GM04504 (cell line): ENCODE measurements around the gene CD96.
"Not testable (repeated sequence)": the region's sequence is repeated elsewhere in the genome, so short reads cannot be mapped to it uniquely, and the experiment has no call there.

Experiments used
- DNase-seq: peaks from one replicate; pipeline ENCODE4 v3.0.0-alpha.2; 2012; ENCODE audit warnings: low read depth

CD96 gene

DNA sequence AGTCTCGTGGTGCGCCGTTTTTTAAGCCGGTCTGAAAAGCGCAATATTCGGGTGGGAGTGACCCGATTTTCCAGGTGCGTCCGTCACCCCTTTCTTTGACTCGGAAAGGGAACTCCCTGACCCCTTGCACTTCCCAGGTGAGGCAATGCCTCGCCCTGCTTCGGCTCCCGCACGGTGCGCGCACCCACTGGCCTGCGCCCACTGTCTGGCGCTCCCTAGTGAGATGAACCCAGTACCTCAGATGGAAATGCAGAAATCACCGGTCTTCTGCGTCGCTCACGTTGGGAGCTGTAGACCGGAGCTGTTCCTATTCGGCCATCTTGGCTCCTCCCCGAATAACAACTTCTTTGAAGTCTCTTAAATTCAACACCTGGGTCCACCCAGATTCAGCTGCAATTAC lies 19.9 kb downstream of the CD96 start:
- DNase-seq = not testable (repeated sequence)

DNA sequence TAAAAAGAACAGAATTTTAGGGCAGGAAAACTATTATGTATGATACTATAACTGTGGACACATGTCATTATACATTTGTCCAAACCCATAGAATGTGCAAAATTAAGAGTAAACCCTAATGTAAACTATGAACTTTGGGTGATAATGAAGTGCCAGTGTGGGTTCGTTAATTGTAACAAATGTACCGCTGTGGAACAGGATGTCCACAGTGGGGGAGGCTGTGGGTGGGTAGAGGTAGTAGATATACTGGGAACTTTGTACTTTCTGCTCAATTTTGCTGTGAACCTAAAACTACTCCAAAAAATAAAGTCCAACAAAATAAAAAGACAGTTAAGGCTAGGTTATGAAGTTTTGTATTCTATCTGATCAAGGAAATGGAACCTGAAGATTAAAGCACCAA lies 24.8 kb downstream of the CD96 start:
- no peak for DNase-seq

DNA sequence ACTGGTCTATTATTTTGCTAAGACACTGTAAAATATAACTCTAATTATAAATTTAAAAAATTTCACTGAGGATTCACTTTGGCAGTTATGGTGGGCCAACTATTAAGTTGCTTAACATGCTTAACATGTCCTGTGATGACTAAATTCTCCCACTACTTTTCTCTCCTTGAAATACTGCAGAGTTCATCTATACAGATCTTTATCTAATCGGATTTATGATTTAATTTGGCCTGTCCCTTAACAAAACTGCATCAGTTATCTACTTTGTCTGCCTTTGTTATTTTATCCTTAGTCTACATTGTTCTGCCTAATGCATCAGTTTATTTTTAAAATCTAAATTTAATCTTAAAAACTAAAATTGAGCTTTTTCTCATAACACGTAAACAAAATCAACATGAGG lies 26.4 kb downstream of the CD96 start:
- no peak for DNase-seq

DNA sequence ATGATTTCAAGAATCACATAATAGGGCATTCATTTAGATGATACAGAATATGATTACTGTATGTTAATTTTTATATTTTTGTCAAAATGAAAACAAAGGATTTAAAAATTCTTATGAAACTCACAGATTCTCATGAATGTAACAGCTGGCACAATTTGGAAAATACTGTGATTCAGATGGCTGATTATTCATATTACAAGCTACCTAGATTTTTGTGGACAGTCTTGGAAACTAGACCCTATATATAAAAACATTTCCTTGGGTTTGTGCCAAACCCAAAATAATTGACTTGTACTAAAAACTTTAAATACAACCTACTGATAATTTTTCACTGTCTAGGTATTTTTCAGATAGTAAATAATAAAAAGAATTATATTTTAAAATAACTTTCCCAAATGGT lies 26.9 kb downstream of the CD96 start:
- DNase-seq = no peak

DNA sequence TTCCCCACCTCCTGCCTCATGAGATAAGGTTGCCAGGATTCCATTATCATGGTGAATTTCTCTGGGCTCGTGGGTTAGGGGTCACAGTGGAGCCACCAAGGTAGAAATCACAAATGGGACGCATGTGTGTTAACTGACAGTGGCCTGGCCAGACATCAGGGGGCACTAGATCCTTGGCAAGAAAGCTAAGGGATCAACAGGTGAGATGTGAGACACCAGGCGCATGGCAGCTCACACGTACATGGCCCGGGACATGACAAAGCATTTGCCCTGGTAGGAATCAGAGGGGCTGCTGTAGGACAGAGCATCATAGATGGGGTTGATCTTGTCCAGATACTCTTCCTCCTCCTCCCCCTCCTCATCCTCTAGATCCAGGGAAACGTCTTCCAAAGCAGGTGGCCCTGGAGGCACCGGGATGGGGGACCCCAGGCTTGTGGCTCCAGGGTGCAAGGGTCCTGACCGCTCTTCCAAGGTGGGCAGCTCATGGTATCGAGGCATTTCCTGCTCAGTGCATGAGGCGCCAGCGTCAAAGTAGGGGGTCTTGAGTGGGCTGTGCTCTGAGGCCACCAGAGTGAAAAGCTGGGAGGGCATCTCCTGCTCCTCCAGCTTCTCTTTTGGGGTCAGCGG lies 28.5 kb downstream of the CD96 start:
- DNase-seq = no peak

DNA sequence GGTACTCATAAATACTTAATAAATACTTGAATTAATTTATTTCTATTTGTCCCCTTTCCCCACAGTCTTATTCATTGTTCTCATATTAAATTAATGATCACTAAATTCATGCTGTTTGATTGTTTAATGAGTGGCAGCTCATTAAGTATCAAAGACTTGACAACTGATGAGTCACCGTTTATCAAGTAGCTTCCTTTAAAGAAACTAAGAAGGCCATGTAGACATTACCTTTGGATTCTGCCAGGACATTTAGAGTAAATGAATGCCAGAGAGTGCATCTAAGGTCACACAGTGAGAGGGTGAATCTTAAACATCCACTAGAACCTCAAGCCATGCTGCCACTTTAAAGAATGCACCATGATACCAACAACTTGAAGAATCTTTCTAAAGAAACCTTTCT lies 29.3 kb downstream of the CD96 start:
- DNase-seq = no peak

DNA sequence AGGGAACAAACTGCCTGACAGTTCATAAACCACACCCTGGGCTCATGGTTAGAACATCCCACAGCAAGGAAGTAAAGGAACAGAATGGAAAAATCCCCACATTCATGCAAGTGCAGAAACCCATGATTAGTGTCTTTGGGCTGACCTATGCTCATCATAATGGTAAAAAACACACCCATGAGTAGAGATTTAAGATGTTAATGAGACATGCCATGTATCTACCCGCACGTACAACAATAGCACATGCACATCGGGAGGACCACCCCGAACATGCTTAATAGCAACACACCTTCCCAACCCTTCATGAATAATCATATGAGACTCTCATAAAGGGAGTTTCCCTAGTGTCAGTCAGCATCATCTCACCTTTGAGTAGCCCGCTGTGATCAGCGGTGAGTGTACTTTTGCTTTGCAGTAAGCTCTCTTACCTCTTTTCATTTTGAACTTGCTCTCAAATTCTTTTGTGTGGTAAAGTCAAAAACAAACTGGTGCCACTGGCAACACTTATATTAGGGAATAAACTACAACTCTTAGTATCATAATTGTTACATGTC lies 30.0 kb downstream of the CD96 start:
- DNase-seq = no peak

DNA sequence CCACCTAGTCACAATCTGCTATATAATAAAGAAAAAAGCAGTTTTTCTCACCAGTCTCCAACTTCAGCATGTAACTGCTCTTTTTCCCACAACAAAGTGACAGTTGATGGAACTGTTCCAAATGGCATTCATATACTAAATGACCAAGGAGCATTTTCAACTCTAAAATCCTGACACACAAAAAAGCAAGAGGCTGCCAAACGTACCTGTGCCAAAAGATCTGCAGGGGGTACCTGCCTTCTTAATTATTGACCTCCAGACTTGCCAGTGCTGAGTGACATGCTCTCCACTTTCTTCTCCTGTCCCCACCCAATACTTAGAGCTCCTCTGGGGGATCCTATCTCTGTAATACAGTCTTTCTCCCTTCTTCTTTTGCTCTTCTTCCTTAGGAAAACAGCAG lies 35.1 kb downstream of the CD96 start:
- DNase-seq = no peak

DNA sequence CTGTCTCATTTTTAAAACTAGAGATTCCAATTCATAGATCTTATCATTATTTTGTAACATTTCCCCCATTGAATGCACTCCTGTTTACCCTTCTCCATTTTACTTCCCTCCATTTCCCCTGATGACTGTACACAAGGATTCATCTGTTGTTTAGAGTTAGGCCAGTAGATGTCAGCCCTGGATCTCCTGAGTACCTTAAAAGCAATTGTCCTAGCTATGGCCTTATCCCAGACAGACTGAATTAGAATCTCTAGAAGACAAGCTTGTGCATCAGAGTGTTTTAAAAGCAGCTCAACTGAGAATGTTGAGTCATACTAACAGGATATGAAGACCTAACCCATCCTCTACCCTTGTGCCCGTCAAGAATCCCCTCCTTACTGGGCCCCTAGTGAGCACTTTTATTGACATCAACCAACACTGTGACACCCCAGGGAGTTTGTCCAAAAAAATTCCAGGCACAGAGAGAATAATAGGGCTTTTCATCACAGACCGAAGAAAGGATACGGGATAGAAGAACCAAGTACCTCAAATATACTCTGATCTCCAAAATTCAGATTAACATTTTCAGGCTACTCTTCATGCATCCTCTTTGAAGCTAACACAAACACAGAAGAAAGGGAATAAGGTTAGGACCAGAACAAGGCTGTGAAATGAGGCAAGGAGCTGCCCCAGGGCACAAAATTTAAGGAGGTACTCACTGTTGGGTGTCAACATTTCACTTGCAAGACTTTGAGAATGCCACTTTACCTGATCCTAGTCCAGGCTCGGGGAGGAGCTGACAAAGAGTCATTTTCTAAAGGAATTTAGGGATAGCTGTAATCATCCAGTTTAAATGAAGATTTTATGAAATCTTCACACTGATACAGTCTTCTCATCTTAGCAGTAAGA lies 36.0 kb downstream of the CD96 start:
- DNase-seq = peak; percentile 60

DNA sequence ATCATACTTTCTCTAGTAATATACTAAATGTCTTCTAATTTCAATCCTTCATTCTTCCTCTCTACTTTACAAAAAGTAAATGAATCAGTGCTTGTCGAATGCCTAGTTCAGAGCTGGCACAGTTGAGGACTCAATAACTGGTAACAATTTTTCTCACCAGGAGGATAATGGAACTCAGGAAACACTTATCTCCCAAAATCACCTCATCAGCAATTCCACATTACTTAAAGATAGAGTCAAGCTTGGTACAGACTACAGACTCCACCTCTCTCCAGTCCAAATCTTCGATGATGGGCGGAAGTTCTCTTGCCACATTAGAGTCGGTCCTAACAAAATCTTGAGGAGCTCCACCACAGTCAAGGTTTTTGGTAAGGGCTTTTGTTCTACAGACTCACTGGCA lies 36.9 kb downstream of the CD96 start:
- DNase-seq = no peak

DNA sequence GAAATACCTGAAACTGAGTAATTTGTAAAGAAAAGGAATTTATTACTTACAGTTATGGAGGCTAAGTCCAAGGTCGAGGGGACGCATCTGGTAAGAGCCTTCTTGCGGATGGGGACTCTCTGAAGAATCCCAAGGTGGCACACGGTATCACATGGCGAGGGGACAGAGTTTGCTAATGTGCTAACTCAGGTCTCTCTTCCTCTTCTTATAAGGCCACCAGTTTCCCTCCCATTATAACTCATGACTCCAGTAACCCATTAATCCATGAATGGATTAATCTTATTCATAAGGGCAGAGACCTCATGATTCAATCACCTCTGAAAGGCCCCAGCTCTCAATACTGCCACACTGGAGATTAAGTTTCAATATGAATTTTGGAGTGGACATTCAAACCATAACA lies 37.5 kb downstream of the CD96 start:
- no peak for DNase-seq

DNA sequence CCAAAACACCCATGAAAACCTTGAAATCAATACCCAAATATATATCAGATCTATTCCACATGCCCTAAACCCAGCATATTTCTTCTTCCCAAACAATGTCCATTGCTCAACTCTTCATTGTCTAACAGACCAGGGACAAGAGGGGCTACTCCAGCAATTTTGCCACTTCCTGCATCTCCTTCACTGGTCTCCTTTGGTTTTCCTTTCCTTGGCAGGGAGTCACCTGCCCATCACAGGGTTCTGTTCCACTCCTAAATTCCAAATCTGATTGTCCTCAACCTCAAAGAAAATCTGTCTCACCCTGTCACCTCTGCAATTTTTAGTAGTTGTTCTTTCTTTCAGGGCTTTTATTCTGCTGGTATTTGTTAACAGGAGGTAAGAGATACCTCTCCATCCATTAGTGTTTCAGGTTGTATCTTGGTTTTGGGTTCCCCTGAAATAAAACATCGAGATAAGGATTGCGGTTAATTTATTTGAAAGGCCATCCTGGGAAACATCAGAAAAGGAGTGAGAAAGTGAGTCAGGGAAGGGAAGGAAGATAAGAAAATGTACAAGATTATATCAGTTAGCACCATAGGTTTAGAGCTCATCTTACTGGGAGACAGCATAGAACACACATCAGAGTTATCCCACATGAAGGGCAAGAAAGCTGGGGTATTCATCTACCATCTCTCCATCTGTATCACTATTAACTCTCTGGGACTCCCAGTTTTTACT lies 39.6 kb downstream of the CD96 start:
- no peak for DNase-seq

DNA sequence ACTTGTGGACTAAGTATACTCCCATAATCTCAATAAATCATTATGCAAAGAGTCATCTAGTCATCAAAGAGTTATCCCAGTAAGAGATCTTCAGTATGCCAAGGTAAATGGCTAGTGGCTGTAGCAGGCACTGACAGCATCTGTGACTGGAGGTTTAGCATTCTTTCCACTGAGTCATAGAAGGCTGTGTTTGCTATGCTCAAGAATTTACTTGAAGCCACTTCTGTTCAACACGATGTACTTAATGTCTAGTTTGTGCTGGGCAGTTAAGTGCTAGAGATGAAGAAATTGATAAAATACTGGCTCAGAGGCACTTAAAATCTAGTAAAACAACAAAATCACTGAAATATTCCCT lies 40.1 kb downstream of the CD96 start:
- DNase-seq = peak; percentile 56

DNA sequence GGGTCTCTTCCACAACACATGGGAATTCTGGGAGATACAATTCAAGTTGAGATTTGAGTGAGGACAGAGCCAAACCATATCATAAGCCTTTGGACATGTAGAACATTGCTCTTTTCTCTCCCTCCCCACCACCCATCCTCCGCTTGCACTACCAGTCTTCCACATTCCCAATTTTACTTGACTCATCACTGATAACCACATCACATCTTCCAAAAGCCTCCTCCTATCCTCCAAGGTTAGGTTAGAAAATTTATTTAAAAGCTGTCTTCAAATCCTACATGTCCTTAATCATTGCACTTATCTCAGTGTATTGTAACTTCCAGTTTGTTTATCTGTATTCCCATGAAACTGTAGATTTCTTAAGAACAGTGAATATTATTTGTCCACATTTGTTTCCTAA lies 42.7 kb downstream of the CD96 start:
- no peak for DNase-seq

DNA sequence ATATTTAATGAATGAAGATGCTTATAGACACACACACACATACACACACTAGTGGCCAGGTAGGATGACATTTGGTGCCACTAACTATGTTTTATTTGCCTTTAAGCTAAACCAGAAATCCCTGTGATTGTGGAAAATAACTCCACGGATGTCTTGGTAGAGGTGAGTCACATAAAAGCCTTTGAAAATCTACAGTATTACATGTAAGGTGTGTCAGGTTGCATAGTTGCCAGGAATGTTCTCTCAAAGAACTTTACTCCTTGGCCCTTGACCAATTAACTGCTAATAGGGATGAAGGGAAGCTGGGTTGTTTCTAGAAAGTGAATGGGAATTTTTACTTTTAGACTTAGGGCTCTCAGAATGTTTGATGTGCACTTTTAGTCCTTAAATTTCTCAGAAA lies 43.2 kb downstream of the CD96 start:
- no peak for DNase-seq

DNA sequence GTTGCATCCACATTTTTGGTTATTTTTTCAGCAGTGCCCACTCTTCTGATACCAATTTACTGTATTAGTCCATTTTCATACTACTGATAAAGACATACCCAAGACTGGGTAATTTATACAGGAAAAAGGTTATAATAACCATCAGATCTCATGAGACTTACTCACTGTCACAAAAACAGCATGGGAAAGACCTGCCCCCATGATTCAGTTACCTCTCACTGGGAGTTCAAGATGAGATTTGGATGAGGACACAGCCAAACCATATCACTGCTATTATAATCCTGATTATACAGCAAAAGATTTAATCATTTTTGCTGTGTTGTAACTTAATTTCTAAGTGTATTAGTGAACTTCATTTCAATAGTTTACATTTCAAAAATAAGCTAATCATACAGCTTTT lies 46.5 kb downstream of the CD96 start:
- DNase-seq = no peak

DNA sequence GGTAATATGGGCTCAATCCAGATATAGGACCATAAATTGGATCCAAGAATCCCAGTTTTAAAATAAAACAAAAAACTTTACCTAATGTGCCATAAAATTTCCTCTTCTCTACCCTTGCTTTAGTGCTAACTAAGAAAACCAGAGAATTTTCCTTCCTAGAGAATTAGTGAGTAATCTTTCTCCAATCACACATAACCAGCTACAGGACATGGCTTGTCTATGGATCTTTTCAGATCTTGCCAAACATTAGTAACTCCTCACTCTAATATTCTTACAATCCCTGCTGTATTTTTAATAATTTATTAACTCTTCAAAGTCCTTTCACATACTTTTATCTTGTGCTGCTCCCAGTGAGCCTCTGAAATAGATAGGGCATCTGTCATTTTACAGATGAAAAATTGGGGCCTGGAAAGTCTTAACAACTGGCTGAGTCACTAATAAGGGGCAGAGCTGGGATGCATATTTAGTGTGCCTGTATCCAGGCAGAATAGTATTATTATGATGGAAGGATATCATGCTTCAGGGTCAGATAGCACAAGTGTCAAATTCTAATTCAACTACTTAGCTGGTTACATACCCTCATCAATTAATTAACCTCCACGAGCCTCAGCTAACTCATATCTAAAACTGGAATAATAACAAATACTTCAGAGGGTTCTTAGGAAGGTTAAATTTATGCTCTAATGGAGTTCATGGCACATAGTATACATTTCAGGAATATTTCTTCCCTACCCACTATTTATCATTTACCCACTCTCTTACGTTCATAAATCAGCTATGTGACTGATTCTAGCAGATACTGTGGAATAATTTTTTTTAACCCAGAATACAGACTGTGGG lies 47.5 kb downstream of the CD96 start:
- no peak for DNase-seq

DNA sequence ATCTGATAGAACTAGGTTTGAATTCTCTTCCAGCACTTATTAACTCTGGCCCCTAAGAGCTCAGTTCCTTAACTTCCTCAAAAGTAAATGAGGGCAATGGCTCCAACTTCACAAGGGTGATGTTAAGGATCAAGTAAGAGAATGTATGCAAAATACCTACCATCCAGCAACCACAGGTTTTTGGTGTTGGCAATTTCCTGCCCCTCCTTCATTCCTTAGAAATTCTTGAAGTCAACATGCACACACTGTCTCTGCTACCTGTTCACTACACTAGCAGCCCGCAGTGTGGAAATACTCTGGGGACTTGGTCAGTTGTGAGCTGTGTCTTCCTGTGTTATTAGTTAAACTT lies 48.1 kb downstream of the CD96 start:
- DNase-seq = no peak

DNA sequence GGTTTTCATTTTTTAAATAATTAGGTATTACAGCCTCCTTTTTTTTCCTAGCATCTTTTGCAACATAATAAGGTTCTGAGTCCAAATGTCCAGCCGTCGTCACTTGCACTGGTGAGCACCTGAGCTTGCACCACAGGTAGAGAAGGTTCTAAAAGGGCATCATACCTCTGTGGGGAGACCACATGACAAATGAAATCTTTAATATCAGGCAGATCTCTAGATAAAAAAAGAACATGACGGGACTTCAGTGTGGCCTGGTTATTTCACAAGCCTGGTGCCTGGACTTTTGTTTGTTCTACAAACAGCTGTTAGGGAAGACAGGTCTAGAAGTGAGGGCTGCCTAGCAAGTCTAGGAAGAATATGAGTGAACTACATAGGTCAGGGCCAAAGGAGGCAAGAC lies 49.6 kb downstream of the CD96 start:
- no peak for DNase-seq

DNA sequence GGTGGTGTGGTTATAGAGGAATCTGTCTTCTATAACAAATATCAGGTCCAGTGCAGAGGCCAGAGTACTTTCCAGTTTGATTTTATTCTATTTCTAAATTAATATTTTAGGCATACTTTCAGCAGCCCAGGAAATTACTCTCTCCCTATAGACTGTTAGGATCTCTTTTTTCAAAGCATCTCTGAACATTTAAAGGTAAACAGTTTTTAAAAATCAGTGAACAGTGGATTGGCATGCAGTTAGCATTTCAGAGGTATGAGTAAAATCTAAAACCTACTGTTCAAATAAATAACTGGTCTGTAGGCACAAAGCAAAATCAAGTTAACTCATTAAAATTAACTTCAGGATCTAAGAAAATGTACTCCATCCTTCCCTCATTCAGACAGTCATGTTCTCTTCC lies 50.1 kb downstream of the CD96 start:
- no peak for DNase-seq

DNA sequence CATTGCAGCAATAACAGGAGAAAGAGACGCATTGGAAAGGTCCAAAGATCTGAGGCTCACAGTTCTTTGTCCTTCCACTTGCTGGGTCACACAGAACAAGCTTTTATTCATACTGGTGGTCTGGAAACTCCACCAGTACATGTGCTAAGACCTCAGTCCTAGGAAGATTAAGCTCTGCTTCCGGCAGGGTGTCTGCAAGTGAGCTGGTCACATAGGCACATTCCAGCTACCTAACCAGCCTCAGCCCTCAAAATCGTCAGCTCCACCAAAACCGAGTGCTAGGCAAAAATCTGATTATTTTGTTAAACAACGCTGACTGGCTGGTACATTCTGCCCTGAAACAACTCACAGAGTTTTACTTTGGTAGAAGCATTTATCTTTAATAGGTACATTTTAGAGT lies 50.9 kb downstream of the CD96 start:
- no peak for DNase-seq

DNA sequence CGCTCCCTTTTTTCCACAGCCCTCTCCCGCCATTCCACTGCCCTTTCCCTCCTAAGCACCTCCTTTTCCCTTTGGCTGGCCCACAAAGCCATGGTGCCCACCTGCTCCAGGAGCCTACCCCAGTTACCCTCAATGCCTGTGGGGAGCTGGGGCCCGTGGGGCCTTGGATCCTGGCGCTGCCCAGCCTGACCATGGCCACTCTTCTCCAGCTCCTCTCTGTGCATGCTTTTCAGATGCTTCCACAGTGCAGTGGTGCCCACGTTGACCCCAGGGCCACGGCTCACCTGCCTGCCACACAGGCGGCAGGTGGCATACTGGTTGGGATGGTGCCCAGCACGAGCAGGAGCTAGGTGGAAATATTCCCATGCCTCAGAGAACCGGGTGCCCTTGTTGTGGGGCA lies 51.7 kb downstream of the CD96 start:
- no peak for DNase-seq
